GM21367 (cell line): ENCODE results near the gene GCNT1.
"Not testable (repeated sequence)": the region's sequence is repeated elsewhere in the genome, so short reads cannot be mapped to it uniquely, and the experiment has no call there.

Experiments
- ATAC-seq: cut with Tn5 transposase; IDR thresholded peaks from one replicate; pipeline ENCODE4 v1.9.1; 2021; ENCODE audit not compliant: unreplicated experiment

GCNT1 gene

DNA sequence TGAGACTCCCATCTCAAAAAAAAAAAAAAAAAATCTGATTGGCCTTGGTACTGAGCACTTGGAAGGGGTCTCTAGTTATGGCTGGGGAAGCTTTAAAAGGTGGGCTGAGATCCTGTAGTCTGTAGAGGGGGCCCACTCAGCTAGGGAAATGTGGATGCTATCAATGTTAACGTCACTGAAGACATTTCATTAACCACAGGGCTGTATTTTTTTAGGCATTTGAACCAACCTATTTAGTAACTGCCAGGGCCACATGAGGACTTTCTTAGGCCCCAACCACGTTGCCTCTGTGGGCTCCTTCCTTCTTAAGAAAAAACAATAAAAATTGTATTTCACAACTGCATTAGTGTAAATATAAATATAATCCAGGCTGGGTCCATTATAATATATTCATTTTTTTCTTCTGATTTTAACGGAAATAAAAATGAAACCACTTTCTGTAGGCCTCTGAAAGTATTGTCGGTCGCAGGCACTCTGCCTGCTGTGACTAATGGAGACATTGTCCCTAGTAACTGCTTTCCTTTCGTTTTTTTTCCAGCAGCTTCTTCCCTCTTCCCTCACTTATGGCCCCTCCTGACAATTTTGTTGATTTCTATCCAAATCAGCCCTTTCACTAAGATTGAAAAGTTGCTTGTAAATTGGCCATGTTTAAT lies 71.6 kb downstream of the GCNT1 start:
- no peak for ATAC-seq

DNA sequence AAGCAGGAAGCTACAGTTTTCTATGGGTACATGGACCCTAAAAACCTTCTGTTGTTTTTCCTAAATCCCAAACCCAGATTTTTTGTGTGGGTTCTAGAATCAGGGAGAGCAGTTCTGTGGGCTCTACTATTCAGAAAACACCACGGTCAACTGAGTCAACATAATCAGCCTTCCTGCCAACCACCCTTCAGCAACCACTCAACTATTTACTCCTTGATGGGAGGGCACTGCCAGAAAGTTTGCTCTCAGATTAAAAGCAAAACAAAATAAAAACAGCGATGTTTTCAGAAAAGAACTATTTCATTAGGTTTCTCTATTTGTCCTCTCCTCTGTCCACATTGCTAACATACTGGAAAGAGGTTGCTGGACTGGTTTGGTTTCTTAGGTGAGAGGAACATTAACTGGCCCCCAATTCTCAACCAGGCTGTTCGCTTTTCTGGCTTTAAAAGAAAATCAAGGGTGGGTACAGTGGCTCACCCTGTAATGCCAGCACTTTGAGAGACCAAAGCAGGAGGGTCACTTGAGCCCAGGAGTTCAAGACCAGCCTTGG lies 72.3 kb downstream of the GCNT1 start:
- no peak for ATAC-seq

DNA sequence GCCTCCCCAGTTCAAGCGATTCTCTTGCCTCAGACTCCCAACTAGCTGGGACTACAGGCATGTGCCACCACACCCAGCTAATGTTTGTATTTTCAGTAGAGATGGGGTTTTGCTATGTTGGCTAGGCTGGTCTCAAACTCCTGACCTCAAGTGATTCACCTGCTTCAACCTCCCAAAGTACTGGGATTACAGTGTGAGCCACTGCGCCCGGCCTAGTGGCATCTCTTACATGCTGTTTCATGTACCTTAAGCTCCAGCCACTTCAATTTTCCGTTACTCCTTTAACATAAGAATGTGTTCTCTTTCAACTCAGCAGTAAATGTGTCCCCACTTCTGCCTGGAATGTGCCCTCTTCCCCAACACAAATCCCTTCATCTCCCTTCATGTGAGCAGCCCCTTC lies 73.9 kb downstream of the GCNT1 start:
- ATAC-seq: not testable (repeated sequence)

DNA sequence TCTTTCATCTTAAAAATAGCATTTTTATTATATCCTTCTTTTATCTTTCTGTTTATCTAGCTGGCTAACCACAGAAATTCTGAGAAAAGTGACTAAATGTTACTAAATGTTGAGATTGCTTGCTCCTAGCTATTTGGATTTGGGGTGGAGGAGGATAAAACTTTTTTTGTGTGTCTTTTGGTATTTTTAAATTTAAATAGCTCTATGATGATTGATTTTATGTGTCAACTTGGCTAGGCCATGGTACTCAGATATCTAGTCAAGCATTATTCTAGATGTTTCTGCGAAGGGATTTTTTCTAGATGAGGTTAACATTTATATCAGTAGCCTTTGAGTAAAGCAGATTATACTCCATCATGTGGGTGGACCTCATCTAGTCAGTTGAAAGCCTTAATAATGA lies 75.0 kb downstream of the GCNT1 start:
- no peak for ATAC-seq

DNA sequence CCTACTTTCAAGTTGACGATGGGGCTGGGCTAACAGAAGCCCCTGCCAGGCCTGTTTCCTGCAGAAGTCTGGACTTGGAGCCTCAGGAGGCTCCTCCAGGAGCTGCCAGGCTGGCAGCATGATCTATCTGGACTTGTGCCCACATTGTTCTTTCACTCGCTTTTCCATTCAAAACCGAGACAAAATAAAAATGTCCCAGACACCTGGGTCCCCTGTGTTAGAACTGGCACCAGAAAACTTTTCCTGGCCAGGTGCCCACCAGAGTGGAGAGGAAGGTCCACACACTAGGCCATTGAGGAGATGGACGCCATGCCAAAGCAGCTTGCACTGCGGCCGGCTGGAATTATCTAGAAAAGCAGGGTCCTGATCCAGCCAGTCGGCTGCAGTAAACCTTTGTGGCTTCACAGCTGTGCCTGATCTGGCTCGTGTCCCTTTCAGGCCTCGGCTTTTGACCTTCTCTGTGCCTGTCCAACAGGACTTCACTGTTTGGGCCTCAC lies 78.2 kb downstream of the GCNT1 start:
- ATAC-seq: no peak

DNA sequence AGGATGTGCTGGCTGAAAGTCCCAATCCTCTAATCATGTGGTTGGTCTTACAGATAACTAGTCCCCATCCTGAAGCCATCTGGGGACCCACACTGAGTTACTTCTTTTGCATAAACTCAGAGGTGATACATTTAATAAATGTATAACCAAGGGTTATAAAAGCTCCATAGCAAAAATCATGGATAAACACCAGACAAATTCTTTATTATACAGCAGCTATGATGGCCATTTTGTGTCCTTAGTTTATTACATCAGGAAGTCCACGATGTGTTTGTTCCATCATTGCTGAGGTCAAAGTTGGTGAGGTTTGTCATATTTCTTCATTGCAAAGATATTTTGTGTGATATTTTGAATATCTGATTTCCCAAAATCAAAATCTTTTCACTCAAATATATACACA lies 80.2 kb downstream of the GCNT1 start:
- no peak for ATAC-seq

DNA sequence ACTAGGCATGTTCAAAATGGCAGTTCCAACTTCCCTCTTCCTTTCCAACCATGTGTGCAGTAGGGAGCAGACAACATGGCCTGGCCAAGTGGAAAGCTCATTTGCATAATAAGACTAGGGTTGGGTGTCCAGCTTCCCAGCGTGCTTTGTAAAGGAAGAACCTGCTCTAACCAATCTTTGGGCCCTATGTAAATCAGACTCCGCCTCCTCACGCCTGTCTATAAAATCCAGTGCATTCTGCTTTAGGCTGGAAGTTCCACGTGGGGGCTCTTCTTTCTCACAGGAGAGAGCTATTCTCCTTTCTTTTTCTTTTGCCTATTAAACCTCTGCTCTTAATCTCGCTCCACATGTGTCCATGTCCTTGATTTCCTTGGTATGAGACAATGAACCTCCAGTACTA lies 83.4 kb downstream of the GCNT1 start:
- no peak for ATAC-seq

DNA sequence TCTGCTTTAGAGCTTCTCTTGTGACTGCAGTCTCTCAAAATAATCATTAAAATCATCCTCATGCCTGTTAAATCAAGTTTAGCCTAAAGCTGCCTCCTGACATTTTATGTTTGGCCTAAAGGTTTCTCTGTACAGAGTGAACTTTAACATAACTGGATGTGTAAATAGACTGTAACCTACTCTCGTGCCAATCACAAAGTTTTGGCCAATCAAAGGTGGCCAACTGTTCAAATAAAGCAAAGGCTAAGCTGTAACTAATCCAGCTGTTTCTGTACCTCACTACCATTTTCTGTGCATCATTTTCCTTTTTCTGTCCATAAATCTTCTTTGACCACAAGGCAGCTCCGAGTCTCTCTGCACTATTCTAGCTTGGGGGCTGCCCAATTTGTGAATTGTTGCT lies 86.2 kb downstream of the GCNT1 start:
- ATAC-seq: no peak

DNA sequence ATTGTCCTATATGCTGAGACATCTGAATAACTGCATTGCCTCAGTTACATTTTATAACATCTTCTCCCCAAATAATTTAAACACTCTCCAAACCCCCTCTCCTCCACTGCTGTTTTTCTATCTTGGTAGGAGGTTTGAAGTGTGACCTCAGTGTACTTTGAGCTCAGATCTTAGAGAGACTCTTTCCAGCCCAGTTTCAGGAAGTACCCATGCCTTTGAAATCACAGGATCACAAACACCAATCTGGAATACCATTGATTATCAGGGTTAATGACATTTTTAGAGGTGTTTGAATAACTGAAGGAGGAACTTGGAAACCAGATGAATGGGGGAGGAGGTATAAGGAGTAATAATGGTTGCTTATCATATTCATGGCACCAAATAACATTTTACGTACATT lies 93.2 kb downstream of the GCNT1 start:
- ATAC-seq: no peak

DNA sequence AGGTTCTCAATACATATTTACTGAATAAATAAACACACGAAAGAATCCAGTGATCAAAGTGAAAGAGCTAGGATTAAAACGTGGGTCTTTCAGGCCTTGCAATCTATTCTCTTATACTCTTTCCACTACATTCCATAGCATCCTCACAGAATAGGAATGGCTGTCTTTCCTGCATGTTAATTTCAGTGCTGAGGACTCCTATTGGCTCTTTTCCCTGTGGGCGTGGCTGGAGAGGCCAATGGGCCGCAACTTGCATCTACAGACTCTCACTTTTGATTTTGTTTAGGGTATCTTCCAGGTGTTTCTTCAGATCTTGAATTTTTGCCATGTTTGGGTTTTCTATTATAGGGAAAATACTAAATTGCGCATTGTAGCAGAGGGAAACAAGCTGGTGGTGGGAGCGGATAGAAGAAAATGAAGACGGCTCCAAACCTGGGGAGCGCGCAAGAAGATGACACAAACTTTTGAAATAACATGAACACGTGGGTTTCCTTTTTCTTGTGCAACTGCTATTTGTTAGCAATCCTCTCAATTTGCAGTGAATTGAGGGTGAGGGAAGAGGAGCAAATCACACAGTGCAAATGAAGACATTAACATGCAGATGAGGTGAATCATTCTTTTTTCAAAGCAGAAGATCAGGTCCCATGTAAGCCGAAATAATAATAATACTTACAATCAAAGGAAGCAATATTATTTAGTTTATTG lies 93.9 kb downstream of the GCNT1 start:
- ATAC-seq: no peak

DNA sequence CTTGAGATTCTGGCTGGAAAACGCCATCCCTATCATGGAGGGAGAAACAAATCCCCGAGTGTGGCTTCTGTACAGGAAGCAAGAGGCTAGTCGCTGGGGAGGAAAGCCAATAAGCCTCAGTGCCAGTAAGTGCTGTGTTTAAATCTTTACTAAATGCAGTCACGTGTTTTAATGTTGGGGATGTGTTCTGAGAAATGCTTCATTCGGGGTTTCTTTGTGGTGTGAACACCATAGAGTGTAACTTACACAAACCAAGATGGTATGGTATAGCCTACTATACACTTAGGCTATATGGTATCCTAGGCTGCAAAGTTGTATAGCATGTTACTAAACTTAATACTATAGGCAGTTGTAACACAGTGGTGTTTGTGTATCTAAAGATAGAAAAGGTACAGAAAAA lies 94.7 kb downstream of the GCNT1 start:
- no peak for ATAC-seq
